Right lobe of liver (tissue), 6 donors: ENCODE measurements around the gene TSC22D1. TPM values are rescaled to one million over a fixed set of nuclear protein-coding genes. Genes with fewer than 3 reads are reported as not detected.

Experiments
- ATAC-seq, 4 donors: fragments of 200-7000 bp; cut with Tn5 transposase; one replicate each; pipeline ENCODE4 v1.9.1; 2020; ENCODE audit warnings: mild to moderate bottlenecking in 4 of 4, moderate library complexity in 4 of 4
- DNase-seq, 3 donors: peaks; one replicate each; pipeline ENCODE4 v3.0.0-alpha.2; 2020
- H3K27ac ChIP-seq, 3 donors: fragments of 200-600 bp; one replicate each; pipeline ENCODE4 v1.8.0; 2022
- H3K27me3 ChIP-seq, 2 donors: fragments of 200-600 bp; one replicate each; pipeline ENCODE4 v1.8.0; 2022
- H3K36me3 ChIP-seq, 4 donors: fragments of 200-600 bp; sonication (generic) in 1 of 4; one replicate each; pipeline versions ENCODE4 v1.5.1 to v1.8.0; 2017 to 2022; ENCODE audit warnings: control low read depth in 1 of 4
- H3K4me1 ChIP-seq, 4 donors: fragments of 200-600 bp; sonication (generic) in 1 of 4; one replicate each; pipeline versions ENCODE4 v1.5.1 to v1.8.0; 2017 to 2022; ENCODE audit warnings: control low read depth in 1 of 4
- H3K4me3 ChIP-seq, 3 donors: fragments of 200-600 bp; one replicate each; pipeline ENCODE4 v1.8.0; 2022
- H3K9me3 ChIP-seq, 4 donors: fragments of 200-600 bp; sonication (generic) in 1 of 4; one replicate each; pipeline versions ENCODE4 v1.5.1 to v1.8.0; 2017 to 2022; ENCODE audit warnings: control low read depth in 1 of 4
- POLR2A ChIP-seq: fragments of 450-650 bp; IDR thresholded peaks from one replicate; pipeline ENCODE4 v1.6.1; 2017; ENCODE audit warnings: antibody characterized with exemption, mild to moderate bottlenecking
- WGBS: methylation state at CpG from one replicate; pipeline ENCODE4 v1.1.6; 2018; ENCODE audit warnings: low coverage, low lambda C conversion rate; ENCODE audit not compliant: insufficient coverage; ENCODE audit errors: missing lambda C conversion rate; 5-methylcytosine and 5-hydroxymethylcytosine counted together
- intact Hi-C, 2 donors: fragments of 100-400 bp; cut with DNase I; formaldehyde crosslinking; loops; one replicate each; pipeline versions ENCODE4 v1.11.2 to v1.14.1; 2022
- total RNA-seq, 6 experiments: library from RNA; depleted of rRNA in 2 of 6; stranded (reverse); fragments of >200 nt in 2 of 6; fragmentation: NEBNext Ultra II Directional in 3 of 6; extraction: Animal tissue kit (Norgen Biotek cat#: 25700) in 3 of 6; gene quantifications; one replicate each; pipeline versions ENCODE4 v1.1.0 to v1.2.4, GENCODE V29; 2016 to 2023
- TF ChIP-seq, protein P1 (sequence below), 4 donors: fragments of 200-600 bp in 3 of 4; fragments of 450-650 bp in 1 of 4; IDR thresholded peaks; one replicate each; pipeline versions ENCODE4 v1.5.1 to v1.8.0; 2016 to 2022; ENCODE audit warnings: antibody characterized with exemption in 4 of 4, mild to moderate bottlenecking in 2 of 4
- donor health status: DM: no; HTN: yes; CAD: no.
- donor health status: DM: no; HTN: no; CAD: no.
- donor health status: DM: no; HTN: no; CAD: no.
- donor health status: DM: no; HTN: yes; CAD: no.
- donor health status: DM: no; HTN: yes; CAD: no.

Gene TSC22D1
- total RNA-seq, 6 experiments from 2014 or later: 21.2 to 44.4 (median 27.9) TPM

DNA sequence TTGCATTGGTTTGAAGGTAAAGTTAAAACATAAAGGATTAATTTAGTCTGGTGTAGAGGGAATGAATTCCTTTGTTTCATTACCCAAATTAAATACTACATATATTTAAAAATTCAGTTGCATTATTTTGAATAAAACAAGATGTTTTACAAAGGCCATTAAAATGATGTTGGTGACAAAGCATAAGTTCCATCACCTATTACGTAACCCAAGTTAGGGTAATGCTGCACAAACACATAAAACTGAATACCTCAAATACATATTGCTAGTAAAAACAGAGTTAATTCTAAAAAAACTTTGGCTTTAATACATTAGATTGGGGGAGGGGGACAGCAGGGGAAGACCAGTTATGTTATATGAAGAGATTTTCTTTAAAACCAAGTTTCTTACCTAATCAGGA is 122.2 kb downstream of the TSC22D1 start:
- 93% methylated on average over 1 of the region's 1 CpG for WGBS
- ATAC-seq: no peak

DNA sequence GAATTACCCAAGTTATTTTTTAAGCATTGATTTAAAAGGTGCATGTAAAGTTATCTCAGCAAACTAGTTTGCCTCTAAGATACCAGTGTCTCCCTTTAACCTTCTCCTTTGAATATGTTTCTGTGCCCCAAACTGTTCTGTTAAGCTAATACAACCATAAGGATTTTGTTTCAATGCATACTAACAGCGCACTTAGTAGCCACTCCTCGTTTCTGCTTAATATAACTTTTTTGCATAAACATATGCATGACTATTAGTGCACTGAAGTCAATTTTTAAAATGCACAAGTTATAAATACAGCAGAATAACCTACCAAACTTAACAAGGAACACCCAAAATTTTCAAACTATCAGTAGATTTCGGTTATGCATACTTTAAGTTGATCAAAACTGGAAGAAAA is 123.1 kb downstream of the TSC22D1 start:
- 90% methylated on average over 3 of the region's 3 CpGs for WGBS

More for the DNA sequence above, 122.2 kb downstream of the TSC22D1 start:
- H3K4me1 ChIP-seq: peaks cover 0 to 20% (median 9%) of the 10 kb centered on the region in 4 donors
- TF ChIP-seq POLR2A: no peak
- TF ChIP-seq, protein P1, sequence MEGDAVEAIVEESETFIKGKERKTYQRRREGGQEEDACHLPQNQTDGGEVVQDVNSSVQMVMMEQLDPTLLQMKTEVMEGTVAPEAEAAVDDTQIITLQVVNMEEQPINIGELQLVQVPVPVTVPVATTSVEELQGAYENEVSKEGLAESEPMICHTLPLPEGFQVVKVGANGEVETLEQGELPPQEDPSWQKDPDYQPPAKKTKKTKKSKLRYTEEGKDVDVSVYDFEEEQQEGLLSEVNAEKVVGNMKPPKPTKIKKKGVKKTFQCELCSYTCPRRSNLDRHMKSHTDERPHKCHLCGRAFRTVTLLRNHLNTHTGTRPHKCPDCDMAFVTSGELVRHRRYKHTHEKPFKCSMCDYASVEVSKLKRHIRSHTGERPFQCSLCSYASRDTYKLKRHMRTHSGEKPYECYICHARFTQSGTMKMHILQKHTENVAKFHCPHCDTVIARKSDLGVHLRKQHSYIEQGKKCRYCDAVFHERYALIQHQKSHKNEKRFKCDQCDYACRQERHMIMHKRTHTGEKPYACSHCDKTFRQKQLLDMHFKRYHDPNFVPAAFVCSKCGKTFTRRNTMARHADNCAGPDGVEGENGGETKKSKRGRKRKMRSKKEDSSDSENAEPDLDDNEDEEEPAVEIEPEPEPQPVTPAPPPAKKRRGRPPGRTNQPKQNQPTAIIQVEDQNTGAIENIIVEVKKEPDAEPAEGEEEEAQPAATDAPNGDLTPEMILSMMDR (IDR thresholded peaks at IDR 0.05): no peak
- H3K27me3 ChIP-seq: no peaks in the 10 kb centered on the region
- no peaks in the 10 kb centered on the region for H3K9me3 ChIP-seq
- no peaks in the 10 kb centered on the region for H3K36me3 ChIP-seq
- no peak for DNase-seq
- intact Hi-C loops: no loop called here
- H3K4me3 ChIP-seq: no peak overlapping the region
- H3K27ac ChIP-seq: no peak overlapping the region

DNA sequence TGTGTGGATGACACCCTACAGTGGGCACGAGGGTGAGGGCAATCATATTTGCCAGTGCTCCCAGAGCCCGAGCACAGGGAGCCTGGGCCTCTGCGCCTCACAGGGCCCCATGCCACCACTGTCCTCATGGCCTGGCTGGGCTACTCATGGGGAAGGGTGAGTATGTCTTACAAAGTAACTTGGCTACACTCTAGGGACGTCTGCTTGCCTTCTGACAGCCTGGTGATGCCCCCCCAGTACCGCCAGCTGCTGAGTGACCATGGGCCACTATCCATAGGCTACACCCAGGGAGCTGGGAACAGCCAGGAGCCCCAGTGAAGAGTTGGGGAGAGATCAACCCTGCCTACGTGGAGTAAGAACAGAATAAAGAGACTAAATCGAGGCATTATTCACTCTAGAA is 123.7 kb downstream of the TSC22D1 start:
- intact Hi-C loops: no loop called here
- WGBS: 80% methylated on average over 3 of the region's 7 CpGs
- no peaks in the 10 kb centered on the region for H3K9me3 ChIP-seq
- TF ChIP-seq, protein P1 (IDR thresholded peaks at IDR 0.05): no peak
- no peak for TF ChIP-seq POLR2A
- H3K36me3 ChIP-seq: no peaks in the 10 kb centered on the region
- no peaks in the 10 kb centered on the region for H3K27me3 ChIP-seq
- H3K27ac ChIP-seq: no peak overlapping the region
- ATAC-seq (no peak), DNase-seq (no peak)
- H3K4me1 ChIP-seq: peaks cover 0 to 31% (median 12%) of the 10 kb centered on the region in 4 donors
- H3K4me3 ChIP-seq: no peak overlapping the region

More for the DNA sequence above, 123.1 kb downstream of the TSC22D1 start:
- Histone ChIP-seq H3K27ac (no peak overlapping the region), H3K36me3 (no peaks in the 10 kb centered on the region), H3K4me1 (peaks cover 0 to 27% (median 11%) of the 10 kb centered on the region in 4 donors), H3K4me3 (no peak overlapping the region), H3K27me3 (no peaks in the 10 kb centered on the region), H3K9me3 (no peaks in the 10 kb centered on the region)
- DNase-seq (no peak), ATAC-seq (no peak)
- intact Hi-C loops: no loop called here
- no peak for TF ChIP-seq POLR2A
- TF ChIP-seq, protein P1 (IDR thresholded peaks at IDR 0.05): no peak

DNA sequence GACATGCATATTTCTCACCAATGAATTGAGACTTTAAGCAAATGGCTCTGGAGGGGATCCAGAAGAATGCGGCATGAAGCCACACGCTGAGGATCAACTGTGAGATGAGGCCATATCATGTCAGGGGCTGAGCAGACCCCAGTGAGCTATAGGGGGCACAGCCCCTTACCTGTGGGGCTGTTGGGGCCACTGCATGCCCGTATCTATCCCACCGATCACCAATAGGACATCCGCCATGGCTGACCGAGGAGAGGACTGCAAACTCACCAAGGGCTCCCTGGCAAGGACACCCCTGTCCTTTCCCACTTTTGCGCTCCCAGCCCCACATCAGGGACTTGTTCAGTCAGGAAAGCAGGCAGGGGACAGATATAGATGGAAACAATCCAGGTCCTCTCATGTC is 124.5 kb downstream of the TSC22D1 start:
- WGBS: 100% methylated on average over 2 of the region's 7 CpGs
- Histone ChIP-seq H3K27ac (no peak overlapping the region), H3K4me3 (no peak overlapping the region), H3K36me3 (no peaks in the 10 kb centered on the region), H3K9me3 (no peaks in the 10 kb centered on the region), H3K27me3 (no peaks in the 10 kb centered on the region), H3K4me1 (peaks cover 0 to 31% (median 12%) of the 10 kb centered on the region in 4 donors)
- DNase-seq (no peak), ATAC-seq (no peak)
- TF ChIP-seq, protein P1 (IDR thresholded peaks at IDR 0.05): no peak
- no peak for TF ChIP-seq POLR2A
- intact Hi-C loops: no loop called here

DNA sequence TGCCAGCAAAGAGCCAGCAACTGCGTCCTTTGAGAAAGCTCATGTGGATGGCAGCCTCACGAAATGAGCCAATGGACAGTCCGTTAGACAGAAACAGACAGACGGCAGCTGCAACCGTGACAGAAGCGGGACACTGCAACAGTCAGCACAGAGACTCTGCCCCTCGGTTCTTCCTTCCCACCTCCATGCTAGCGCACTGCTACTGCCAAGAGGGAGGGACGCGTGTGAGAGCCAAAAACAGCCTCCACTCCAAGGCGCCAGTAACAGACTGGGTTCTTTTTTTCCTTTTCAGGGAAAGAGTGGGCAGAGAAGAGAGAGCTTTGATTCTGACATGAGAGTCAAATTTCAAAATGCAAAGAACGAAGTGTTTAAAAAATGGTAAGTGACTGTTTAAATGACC is 125.0 kb downstream of the TSC22D1 start:
- Histone ChIP-seq H3K36me3 (no peaks in the 10 kb centered on the region), H3K27ac (no peak overlapping the region), H3K27me3 (no peaks in the 10 kb centered on the region), H3K9me3 (no peaks in the 10 kb centered on the region), H3K4me1 (peaks cover 0 to 31% (median 12%) of the 10 kb centered on the region in 4 donors), H3K4me3 (no peak overlapping the region)
- DNase-seq (no peak), ATAC-seq (no peak)
- TF ChIP-seq, protein P1 (IDR thresholded peaks at IDR 0.05): no peak
- TF ChIP-seq POLR2A: no peak
- WGBS: 89% methylated on average over 6 of the region's 12 CpGs
- intact Hi-C loops: no loop called here
